ENCODE measurements around the gene ATP9A.

ATP9A gene

DNA sequence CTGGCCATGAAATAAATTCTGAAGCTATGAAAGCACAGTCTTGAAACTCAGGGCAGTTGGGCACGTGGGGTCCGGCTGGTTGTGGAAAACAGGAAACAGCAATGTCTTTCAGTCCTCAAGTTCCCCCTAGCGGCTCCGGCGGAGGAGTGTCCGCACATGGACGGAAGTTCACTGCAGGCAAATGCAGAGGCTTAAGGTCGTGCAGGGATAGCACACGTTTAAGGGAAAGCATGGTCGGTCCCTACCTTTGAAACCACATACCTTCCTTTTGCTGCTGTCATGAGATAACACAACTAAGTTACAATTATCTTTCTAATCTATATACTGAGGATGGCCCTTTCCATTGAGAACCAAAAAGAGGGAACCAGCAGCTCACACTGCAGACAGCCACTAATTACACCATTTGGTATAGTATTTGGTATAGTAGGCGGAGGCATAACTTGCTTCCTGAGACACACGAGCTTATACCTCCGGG, 173.1 kb downstream of the ATP9A start:
- DNase-seq, result peak; percentile 86

DNA sequence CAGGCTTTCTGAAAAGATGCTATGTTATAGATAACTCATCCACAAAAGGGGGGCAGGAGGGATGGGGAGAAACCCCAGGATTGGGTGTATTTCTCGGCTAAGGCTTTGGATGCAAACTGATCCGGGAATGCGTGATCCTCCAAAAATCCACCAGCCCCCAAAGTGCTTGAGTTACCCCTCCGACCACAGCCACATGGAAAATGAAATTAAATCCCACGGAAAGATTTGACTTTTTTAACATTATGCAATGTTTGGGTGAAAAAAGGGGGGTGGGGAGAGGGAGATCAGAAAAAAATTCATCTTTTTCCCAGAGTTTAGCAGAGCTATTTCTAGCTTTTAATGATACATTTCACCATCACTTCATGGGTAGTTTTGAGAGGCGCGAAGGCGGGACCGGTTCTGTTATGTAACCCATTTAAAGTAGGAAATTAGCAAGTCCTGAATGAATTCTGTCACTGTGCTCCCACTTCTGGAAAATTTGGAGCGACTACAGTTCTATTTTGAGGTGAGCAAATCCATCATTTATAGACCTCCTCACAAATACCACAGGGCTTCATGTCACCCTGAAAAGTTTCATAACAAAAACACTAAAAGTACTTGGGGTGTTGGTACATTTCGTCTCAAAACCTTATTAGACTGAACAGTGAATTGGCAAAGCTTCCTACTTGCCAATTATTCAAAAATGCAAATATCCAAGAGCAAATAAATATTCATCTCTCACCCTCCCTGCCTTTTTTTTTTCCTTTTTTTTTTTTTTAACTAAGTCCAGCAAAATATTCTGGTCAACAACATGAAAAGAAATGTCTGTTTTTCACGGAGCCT, 173.7 kb downstream of the ATP9A start:
- no peak for DNase-seq

DNA sequence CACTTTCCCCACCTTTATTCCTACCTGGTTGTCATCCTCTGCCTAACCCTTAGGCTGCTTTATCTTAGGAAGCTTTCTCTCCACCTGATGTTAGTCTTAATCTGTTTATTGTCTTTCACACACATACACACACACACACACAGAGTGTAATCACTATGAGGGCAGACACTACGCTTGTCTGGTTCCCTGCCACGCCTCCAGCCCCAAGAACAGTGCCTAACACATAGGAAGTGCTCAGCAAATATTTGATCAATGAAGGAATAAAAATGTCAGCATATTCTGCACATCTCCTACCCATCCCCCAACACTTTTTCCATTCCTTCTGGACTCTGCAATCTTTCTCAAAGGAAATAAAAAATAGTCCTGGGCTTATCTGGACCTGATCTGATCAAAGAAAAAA, 174.6 kb downstream of the ATP9A start:
- no peak for DNase-seq

- DNase-seq, result no peak
These were observed 175.6 kb downstream of the ATP9A start for GRCh38 chr20:51592564-51592963.

- no peak for DNase-seq
These were observed 176.3 kb downstream of the ATP9A start for GRCh38 chr20:51591871-51592270.

DNA sequence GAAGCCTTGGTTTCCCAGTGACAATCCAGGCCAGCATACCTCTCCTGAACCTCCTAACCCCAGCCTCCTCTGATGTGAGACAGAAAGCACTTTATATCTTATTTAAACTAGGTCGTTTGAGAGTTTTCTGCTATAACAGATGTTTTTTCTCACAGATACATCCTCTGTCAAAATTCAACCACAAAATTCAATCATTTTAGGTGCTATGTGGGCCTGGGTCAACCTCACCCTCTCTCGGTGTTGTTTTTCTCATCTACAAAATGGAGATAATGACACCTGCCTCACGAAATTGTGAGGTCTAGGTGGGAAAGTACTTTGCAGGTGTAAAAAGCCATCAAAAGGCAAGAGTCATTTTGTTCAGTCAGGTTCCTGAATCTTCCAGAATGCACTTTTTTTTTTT, 179.4 kb downstream of the ATP9A start:
- no peak for DNase-seq

DNA sequence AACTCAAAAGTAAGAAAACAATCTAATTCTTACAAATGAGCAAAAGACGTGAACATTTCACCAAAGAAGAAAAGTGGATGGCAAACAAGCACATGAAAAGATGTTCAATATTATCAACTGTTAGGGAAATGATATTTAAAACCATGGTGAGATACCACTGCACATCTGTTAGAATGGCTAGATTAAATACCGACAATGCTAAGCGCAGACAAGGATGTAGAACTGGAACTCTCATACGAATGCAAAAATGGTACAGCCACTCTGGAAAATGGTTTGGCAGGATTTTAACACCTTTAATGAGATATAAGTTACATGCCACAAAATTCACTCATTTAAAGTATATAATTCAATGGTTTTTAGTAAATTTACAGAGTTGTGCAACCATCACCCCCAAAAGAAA, 181.0 kb downstream of the ATP9A start:
- no peak for DNase-seq

- DNase-seq, result peak; percentile 52
These were observed 182.2 kb downstream of the ATP9A start for GRCh38 chr20:51586005-51586440.

DNA sequence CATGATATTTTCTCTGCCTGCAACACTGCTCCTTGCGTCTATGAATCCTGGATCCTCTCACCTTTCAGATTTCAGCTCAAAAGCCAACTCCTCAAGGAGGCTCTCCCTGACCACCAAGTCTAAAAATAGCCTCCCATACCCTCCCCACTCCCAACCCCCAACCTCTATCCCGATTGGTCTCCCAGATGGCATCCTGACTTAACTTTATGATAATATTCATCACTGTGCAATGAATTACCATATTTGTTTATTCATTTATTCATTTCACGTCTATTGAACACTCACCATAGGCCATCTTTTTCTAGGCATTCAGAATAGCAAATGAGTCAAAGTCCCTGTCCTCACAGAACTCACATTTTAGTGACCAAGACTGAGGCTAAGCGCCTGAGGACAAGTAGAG, 183.0 kb downstream of the ATP9A start:
- DNase-seq, result no peak

GRCh38 chr20:51584737-51585136, 183.5 kb downstream of the ATP9A start:
- no peak for DNase-seq

GRCh38 chr20:51584116-51584515, 184.1 kb downstream of the ATP9A start:
- no peak for DNase-seq

DNA sequence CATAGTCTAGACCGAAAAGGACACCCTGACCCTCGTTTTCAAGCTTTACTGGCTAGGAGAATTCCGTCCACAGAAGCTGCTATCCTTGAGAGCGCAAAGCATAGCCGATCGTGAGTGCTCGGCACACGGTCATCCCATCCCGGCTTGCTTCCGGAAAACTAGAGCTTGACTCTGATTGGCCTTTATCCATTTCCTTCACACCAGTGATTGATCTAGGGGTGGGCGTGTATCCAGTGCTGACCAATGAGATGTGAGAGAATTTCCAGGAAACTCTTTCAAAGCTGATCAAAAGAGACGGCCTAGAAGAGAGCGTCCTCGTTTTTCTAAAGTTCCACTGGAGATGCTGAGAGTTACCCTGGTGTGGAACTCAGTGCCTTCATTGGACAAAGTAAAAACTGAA, 184.7 kb downstream of the ATP9A start:
- DNase-seq, result no peak

GRCh38 chr20:51583073-51583472, 185.1 kb downstream of the ATP9A start:
- no peak for DNase-seq

DNA sequence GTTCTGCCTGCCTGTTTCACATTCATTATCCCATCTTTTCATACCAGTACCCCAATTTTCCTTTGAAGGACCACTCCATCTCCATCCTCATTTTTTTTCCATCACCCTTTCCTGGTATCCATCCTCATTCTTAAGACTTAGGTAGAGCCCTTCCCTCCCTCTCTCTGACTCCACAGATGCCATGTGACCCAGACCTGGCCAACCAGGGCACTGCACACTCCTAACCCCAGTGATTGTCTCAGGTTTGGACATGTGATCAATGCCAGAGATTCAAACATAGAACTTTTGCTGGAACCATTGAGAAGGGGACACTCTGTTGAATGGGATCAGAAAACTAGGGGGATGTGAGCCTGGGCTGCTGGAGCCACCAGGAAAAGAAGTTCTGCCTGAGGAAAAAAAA, 186.6 kb downstream of the ATP9A start:
- no peak for DNase-seq

- DNase-seq, result no peak
These were observed 189.1 kb downstream of the ATP9A start for GRCh38 chr20:51579137-51579536.

DNA sequence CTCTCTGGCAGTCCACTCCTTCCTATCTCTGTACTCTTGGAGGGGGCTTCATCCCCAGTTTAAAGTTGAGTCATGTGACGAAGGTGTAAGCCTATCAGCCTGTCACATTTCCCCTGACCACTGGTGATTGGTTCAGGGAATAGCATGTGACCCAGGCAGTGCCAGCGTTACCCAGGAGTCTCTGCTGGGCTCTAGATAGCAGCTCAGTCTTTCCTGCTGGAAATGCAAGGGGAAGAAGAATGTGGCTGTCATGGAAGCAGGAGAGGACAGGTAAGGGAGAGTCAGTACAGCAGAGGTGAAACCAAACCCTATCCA, 190.1 kb downstream of the ATP9A start:
- DNase-seq, result no peak

- no peak for DNase-seq
These were observed 190.6 kb downstream of the ATP9A start for GRCh38 chr20:51577432-51578144.

DNA sequence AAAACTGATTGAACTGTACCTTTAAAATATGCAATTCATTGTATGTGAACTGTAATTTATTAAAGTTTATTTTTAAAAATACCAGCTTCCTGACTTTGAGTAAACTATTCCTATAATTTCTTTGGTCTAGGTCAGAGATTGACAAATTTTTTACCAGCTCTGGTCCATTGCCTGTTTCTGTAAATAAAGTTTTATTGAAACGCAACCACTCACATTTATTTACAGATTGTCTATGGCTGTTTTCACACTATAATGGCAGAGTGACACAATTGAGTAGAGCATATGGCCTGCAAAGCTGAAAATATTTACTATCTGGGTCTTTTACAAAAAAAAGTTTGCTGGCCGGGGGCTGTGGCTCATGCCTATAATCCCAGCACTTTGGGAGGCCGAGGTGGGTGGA, 192.7 kb downstream of the ATP9A start:
- no peak for DNase-seq

DNA sequence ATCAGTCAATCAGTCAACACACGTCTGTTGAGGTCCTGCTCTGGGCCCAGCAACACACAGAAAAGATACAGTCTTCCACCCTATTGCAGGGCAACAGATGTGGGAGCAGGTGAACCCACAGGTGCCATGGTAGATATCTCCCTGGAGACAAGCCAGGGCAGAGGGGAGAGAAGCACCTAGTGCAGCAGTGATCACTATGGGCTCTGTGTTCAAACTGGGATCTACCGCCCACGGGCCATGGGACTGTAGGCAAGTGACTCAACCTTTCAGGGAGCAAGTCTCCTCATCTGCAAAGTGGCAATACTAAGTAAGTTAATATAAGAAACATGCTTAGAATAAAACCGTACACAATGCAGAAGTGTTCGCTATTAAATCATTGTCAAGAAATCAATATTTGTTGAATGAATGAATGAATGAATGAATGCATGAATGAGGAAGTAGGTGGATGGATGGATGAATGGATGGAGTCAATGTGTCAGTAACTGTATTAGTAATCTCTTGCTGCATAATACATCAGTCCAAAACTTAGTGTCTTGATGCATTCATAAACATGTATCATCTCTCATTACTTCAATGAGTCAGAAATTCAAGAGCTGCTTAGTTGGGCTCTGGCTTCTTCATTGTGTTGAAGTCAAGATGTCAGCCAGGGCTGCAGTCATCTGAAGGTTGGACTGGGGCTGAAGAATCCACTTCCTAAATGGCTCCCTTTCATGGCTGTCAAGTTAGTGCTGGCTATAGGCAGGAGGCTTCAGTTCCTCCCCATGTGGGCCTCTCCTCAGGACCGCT, 193.7 kb downstream of the ATP9A start:
- DNase-seq, result no peak

DNA sequence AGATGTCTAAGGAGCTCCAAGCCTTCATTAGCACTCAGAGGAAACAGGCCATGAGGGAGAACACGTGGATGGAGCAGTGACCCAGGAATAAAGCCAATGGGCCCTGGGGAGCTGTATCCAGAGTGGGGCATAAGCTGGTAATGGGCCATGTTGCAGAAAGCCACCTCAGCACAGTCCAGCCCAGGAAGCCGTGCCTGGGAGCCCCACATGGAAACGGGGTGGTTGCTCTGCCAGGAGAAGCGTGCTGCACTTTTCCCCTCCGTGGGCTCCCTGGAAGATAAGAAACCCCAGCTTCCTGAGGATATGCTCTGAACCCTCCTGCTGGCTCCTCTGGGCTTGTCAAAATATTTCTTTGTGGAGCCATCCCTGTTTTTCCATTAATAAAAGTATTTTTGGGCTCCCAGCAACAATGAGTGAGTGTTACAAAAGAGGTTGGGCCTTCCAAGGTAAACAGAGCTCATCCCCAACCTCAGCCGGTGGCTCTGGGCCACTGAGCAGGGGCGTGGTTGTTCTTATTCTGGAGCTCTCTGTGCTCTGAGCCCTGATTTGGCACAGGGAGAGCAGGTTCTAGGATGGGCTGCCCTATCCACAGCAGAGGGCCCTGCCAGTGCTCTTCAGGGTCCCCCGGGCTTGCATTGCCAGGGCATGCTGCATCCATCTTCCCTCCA, 194.5 kb downstream of the ATP9A start:
- no peak for DNase-seq

DNA sequence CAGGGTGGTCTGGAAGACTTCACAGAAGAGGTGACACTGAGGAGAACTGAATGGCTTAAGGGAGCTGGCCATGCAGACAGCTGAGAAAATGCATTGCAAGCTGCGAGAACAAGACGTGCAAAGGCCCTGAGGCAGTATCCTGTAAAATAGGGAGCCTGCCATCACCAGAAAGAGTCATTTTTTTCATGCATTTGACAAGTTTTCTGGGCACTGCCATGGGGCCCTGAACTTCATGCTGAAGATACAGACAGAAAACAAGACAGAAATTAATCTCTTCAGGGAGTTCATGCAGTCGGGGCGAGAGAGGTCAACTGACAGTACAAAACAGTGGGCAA, 196.8 kb downstream of the ATP9A start:
- DNase-seq, result no peak

- no peak for DNase-seq
These were observed 197.3 kb downstream of the ATP9A start for GRCh38 chr20:51570739-51571459.

All from 8988T (cell line).